Gastrocnemius medialis (tissue), 4 donors: ENCODE measurements around the gene TSPAN2. TPM values are rescaled to one million over a fixed set of nuclear protein-coding genes. Genes with fewer than 3 reads are reported as not detected.

Source experiments
- ATAC-seq, 2 donors: fragments of 150-250 bp; one replicate each; pipeline ENCODE4 v1.9.1; 2016
- DNase-seq, 2 donors: peaks; one replicate each; pipeline ENCODE4 v3.0.0-alpha.2; 2019
- H3K27ac ChIP-seq, 4 donors: fragments of 200-600 bp; sonication (generic); 1 replicate in 1 of 4; 2 replicates in 3 of 4; pipeline ENCODE4 v1.5.1; 2016 to 2018; ENCODE audit warnings: mild to moderate bottlenecking in 2 of 4, moderate library complexity in 1 of 4
- H3K27me3 ChIP-seq, 3 donors: fragments of 200-600 bp; sonication (generic) in 2 of 3; 1 replicate in 1 of 3; 2 replicates in 2 of 3; pipeline versions ENCODE4 v1.5.1 to v1.6.0; 2016 to 2019; ENCODE audit warnings: mild to moderate bottlenecking in 1 of 3, moderate library complexity in 1 of 3
- H3K36me3 ChIP-seq, 2 donors: fragments of 200-600 bp; sonication (generic) in 1 of 2; one replicate each; pipeline ENCODE4 v1.5.1; 2017 to 2018
- H3K4me1 ChIP-seq, 2 donors: fragments of 200-600 bp; sonication (generic) in 1 of 2; one replicate each; pipeline ENCODE4 v1.5.1; 2016 to 2017; ENCODE audit warnings: mild to moderate bottlenecking in 2 of 2
- H3K4me3 ChIP-seq, 4 donors: fragments of 200-600 bp; sonication (generic) in 3 of 4; 1 replicate in 1 of 4; 2 replicates in 3 of 4; pipeline ENCODE4 v1.5.1; 2016 to 2019; ENCODE audit warnings: mild to moderate bottlenecking in 2 of 4
- H3K9me3 ChIP-seq, 3 donors: fragments of 200-600 bp; sonication (generic) in 2 of 3; 1 replicate in 1 of 3; 2 replicates in 2 of 3; pipeline ENCODE4 v1.5.1; 2016 to 2019
- POLR2A ChIP-seq, 2 donors: fragments of 450-650 bp; IDR thresholded peaks; one replicate each; pipeline ENCODE4 v1.6.1; 2017; ENCODE audit warnings: antibody characterized with exemption in 2 of 2, mild to moderate bottlenecking in 2 of 2, moderate library complexity in 2 of 2
- in situ Hi-C, 4 donors: fragments of 200-750 bp; cut with MboI; loops; one replicate each; pipeline versions ENCODE4 v1.15.0 to v1.8.0; 2017; ENCODE audit warnings: low sequenced_read_pairs in 4 of 4
- intact Hi-C: fragments of 100-400 bp; cut with DNase I; formaldehyde crosslinking; loops from one replicate; pipeline ENCODE4 v1.15.1; 2023; ENCODE audit warnings: low total_unique reads
- total RNA-seq, 4 donors: library from RNA; depleted of rRNA; stranded (reverse); fragments of >200 nt; gene quantifications; one replicate each; pipeline versions ENCODE4 v1.1.0 to v1.2.3, GENCODE V29; 2016
- TF ChIP-seq, protein P1 (sequence below), 5 experiments: fragments of 450-650 bp in 3 of 5; fragments of 200-600 bp in 2 of 5; sonication (generic) in 2 of 5; IDR thresholded peaks in 4 of 5; conservative IDR thresholded peaks in 1 of 5; 1 replicate in 4 of 5; 2 replicates in 1 of 5; pipeline ENCODE4 v1.5.1; 2016 to 2019; ENCODE audit warnings: antibody characterized with exemption in 5 of 5, mild to moderate bottlenecking in 3 of 5, moderate library complexity in 3 of 5

The TSPAN2 gene
- total RNA-seq, 4 donors from 2014 or later: 0.70 to 2.6 (median 2.0) TPM; not detected in 1

DNA sequence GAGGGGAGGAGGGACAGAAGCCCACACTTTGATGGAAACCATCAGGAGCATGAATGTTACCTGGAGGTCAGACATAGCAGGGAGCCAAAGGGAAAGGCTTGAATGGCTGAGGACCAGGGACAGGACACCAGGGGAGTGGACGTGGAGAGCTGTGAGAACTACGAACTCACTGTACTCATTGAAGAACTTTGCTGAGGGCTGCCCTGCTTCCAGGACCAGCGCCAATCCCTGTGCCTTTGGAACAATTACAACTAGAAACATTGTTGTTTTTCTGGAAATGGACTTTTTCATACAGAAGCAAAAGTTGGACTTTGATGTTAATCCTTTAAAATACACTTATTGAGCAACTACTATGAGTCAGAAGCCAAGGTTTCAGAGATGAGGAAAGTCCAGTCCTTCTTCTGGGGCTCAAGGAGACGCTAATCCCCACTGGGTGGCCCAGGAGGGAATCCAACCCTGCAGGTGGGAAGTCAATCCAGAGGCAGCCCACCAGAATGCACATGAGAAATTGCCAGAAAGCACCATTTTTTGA, 12.9 kb downstream of the TSPAN2 start:
- Histone ChIP-seq H3K4me1 (peaks cover 0 to 13% of the 10 kb centered on the region in 2 donors), H3K27ac (no peak overlapping the region), H3K27me3 (no peaks in the 10 kb centered on the region), H3K36me3 (no peaks in the 10 kb centered on the region), H3K9me3 (no peaks in the 10 kb centered on the region), H3K4me3 (no peak overlapping the region)
- in situ Hi-C loops (no loop called here), intact Hi-C loops (no loop called here)
- no peak for DNase-seq
- TF ChIP-seq, protein P1, sequence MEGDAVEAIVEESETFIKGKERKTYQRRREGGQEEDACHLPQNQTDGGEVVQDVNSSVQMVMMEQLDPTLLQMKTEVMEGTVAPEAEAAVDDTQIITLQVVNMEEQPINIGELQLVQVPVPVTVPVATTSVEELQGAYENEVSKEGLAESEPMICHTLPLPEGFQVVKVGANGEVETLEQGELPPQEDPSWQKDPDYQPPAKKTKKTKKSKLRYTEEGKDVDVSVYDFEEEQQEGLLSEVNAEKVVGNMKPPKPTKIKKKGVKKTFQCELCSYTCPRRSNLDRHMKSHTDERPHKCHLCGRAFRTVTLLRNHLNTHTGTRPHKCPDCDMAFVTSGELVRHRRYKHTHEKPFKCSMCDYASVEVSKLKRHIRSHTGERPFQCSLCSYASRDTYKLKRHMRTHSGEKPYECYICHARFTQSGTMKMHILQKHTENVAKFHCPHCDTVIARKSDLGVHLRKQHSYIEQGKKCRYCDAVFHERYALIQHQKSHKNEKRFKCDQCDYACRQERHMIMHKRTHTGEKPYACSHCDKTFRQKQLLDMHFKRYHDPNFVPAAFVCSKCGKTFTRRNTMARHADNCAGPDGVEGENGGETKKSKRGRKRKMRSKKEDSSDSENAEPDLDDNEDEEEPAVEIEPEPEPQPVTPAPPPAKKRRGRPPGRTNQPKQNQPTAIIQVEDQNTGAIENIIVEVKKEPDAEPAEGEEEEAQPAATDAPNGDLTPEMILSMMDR (IDR thresholded peaks at IDR 0.05 in 4 of 5, conservative IDR thresholded peaks at IDR 0.05 in 1 of 5): no peak
- no peak for TF ChIP-seq POLR2A (IDR thresholded peaks at IDR 0.05)
- no peak for ATAC-seq

DNA sequence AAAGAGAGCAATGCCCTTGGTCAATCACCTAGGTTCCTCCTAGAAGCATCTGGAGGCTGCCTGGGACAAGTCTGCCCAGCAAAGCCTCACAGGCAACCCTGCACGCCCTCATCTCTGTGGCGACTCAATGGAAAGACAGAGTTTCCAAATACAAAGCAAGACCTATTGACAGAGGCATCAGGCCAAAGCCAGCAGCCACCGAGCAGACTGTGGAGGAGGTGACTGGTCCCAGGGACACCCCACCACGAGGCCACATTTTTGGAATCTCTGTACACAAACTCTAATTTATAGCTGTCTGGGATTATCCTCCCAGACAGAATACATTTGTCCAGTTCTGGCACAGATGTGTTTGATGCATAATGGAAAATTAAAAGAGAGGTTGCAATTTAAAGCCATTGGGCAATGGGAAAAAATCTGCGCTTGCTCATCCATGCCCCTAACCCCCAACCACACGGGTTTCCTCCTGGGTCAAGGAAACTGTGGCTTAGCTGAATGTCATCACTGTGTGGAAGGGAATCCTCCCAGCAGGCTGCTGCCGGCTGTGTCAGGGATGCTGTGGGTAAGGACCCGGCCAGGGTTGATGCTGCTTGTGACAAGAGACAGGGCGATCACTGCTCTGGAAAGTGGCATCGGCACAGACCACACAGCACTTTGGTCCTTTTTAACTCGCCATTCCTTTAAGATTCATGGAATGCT, 14.3 kb downstream of the TSPAN2 start:
- H3K9me3 ChIP-seq: no peaks in the 10 kb centered on the region
- no peaks in the 10 kb centered on the region for H3K27me3 ChIP-seq
- ATAC-seq (no peak), DNase-seq (no peak)
- intact Hi-C loops (no loop called here), in situ Hi-C loops (loop anchor here in 1 of 4 donors (25.0 kb wide), 1 partner anchor 738 kb away; no protein-coding TSS in a partner anchor)
- H3K36me3 ChIP-seq: no peaks in the 10 kb centered on the region
- H3K4me3 ChIP-seq: no peak overlapping the region
- peaks cover 0 to 13% of the 10 kb centered on the region in 2 donors for H3K4me1 ChIP-seq
- no peak for TF ChIP-seq POLR2A (IDR thresholded peaks at IDR 0.05)
- TF ChIP-seq, protein P1 (IDR thresholded peaks at IDR 0.05 in 4 of 5, conservative IDR thresholded peaks at IDR 0.05 in 1 of 5): no peak
- no peak overlapping the region for H3K27ac ChIP-seq

DNA sequence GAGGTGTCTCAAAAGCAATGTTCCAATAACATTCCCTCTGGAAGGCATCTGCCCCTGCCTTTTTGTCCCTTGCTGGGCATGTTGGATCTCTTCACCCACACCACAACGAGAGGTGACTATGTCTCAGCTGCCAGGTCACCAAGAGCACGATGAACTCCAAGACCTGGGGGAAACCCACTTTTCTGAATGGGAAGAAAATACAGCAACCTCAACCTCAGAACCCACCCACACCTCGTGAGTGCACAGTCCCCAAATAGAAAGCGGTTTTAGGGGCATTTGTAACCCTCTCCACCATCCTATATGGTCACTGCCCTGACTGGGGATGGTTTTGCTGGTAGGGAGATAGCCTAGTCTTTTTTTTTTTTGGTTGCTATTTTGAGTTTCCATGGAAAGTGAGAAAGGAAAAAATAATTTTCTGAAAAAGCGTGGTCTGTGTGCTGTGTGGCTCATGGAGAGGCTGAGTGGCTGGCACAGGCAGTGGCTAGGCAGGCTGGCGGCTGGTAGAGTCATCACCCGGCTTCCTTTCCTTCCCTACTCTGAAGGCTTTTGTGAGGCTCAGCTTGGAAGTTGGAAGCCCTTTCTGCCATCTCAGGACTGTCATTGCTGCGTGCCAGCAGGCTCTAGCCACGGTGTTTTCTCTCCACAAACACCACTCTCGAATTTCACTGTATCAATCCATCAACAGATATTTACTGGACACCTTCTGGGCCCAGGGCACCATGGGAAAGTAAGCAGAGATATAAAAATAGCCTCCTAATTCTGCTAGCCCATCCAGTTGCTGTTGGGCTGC, 15.8 kb downstream of the TSPAN2 start:
- Histone ChIP-seq H3K9me3 (no peaks in the 10 kb centered on the region), H3K4me1 (peaks cover 0 to 13% of the 10 kb centered on the region in 2 donors), H3K27ac (peak overlapping the region in 1 of 4 donors; percentile 65), H3K27me3 (no peaks in the 10 kb centered on the region), H3K4me3 (no peak overlapping the region), H3K36me3 (no peaks in the 10 kb centered on the region)
- DNase-seq: no peak
- in situ Hi-C loops: loop anchor here in 1 of 4 donors (25.0 kb wide), 1 partner anchor 736 kb away; no protein-coding TSS in a partner anchor
- no peak for ATAC-seq
- intact Hi-C loops: no loop called here
- TF ChIP-seq, protein P1 (IDR thresholded peaks at IDR 0.05 in 4 of 5, conservative IDR thresholded peaks at IDR 0.05 in 1 of 5): no peak
- TF ChIP-seq POLR2A (IDR thresholded peaks at IDR 0.05): no peak

DNA sequence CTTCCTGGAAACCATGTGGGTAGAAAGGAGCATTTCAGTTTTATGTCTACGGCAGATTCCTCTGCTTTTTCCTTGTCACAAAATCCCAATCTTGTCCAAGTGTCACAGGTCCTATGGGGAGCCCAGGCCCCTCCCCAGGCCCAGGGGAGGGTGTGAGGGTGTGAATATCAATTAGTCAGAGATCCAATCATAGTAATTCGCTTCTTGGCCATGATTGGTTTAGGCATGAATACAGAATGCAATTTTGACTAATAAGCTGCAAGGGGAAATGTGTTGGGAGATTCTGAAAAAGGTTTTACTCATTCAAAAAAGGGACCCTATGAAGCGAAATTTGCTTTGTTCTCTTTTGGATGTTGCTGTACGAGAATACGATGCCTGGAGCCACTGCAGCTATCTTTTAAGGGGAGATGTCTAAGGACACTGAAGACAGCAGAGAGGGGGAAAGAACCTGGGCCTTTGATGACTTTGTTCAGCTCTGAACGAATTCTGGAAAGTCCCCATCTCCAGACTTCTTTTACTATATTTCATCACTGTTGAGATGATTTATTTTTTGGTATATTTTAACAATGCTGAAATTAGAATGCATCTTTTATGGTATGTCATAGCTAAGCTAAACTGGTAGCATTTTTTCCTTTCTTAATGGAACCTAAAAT, 18.2 kb downstream of the TSPAN2 start:
- peaks cover 0 to 13% of the 10 kb centered on the region in 2 donors for H3K4me1 ChIP-seq
- no peaks in the 10 kb centered on the region for H3K36me3 ChIP-seq
- ATAC-seq (no peak), DNase-seq (no peak)
- in situ Hi-C loops (loop anchor here in 1 of 4 donors (25.0 kb wide), 1 partner anchor 734 kb away; no protein-coding TSS in a partner anchor), intact Hi-C loops (no loop called here)
- TF ChIP-seq, protein P1 (IDR thresholded peaks at IDR 0.05 in 4 of 5, conservative IDR thresholded peaks at IDR 0.05 in 1 of 5): no peak
- TF ChIP-seq POLR2A (IDR thresholded peaks at IDR 0.05): no peak
- H3K27me3 ChIP-seq: no peaks in the 10 kb centered on the region
- H3K27ac ChIP-seq: no peak overlapping the region
- no peak overlapping the region for H3K4me3 ChIP-seq
- no peaks in the 10 kb centered on the region for H3K9me3 ChIP-seq
